ENCODE results near the gene TENM4.

DNA sequence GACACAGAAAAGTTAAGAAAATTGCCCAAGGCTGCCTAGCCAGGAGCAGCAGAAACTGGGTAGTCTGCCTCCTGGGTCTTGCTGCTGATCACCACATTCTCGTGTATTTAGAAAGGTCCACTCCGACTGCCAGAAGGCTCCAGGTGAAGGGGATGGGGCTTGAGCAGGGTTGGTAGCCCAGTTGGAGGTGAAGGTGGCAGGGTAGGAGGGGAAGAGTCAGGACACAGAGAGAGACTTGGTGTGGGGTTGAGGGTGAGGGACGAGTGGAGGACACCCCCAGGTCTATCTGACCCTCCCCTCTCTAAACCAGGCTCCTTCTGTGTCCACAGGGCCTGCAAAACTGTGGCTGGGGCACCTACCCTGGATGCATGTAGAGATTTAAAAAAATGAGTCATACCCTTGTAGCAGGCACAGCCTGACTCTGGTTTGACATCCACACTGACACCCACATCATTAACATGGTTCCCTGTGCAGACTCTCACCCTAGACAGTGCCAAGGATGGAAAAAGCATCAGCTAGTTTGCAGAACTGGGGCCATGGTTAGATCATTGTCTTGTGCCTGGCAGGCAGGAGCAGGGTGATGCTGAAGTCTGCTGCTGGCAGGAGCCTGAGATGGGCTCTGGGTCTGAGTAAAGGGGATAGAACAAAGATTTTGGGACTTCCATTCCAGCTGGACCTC, 273.2 kb downstream of the TENM4 start:
- TF ChIP-seq, protein P1, sequence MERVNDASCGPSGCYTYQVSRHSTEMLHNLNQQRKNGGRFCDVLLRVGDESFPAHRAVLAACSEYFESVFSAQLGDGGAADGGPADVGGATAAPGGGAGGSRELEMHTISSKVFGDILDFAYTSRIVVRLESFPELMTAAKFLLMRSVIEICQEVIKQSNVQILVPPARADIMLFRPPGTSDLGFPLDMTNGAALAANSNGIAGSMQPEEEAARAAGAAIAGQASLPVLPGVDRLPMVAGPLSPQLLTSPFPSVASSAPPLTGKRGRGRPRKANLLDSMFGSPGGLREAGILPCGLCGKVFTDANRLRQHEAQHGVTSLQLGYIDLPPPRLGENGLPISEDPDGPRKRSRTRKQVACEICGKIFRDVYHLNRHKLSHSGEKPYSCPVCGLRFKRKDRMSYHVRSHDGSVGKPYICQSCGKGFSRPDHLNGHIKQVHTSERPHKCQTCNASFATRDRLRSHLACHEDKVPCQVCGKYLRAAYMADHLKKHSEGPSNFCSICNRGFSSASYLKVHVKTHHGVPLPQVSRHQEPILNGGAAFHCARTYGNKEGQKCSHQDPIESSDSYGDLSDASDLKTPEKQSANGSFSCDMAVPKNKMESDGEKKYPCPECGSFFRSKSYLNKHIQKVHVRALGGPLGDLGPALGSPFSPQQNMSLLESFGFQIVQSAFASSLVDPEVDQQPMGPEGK (CRISPR knock-in tag; IDR thresholded peaks at IDR 0.05; ENCODE audit: borderline replicate concordance), result no peak
- TF ChIP-seq RARB (CRISPR knock-in tag; IDR thresholded peaks at IDR 0.05) (no peak), ZC3H10 (CRISPR knock-in tag; IDR thresholded peaks at IDR 0.05) (no peak)
